Stimulated activated CD4-positive, alpha-beta T cell treated with anti-CD3 and anti-CD28 coated beads, Interleukin-2, amount 100 ng/mL, for 24 hours (primary cell): ENCODE data around the gene BTAF1.
"Not testable (repeated sequence)": the region's sequence is repeated elsewhere in the genome, so short reads cannot be mapped to it uniquely, and the experiment has no call there.

Experiments
- DNase-seq, 2 donors: peaks; one replicate each; pipeline ENCODE4 v3.0.0-alpha.2; 2020

BTAF1 gene

GRCh38 chr10:91923371-91924211 lies at the start of gene BTAF1:
BTAF1 (plus strand) TSS chr10:91923770; CDS start chr10:91924077, 307 bp downstream.
- peak; percentile 91 to 93 for DNase-seq

- DNase-seq, result no peak
Observed at GRCh38 chr10:91875156-91875555, 48.4 kb upstream of the BTAF1 start.

GRCh38 chr10:91875779-91876178 lies 47.8 kb upstream of the BTAF1 start:
- no peak for DNase-seq

GRCh38 chr10:91879515-91880170 lies 43.9 kb upstream of the BTAF1 start:
- DNase-seq, result no peak

GRCh38 chr10:91880310-91880709 lies 43.3 kb upstream of the BTAF1 start:
- DNase-seq, result no peak

GRCh38 chr10:91883549-91884444 lies 39.8 kb upstream of the BTAF1 start:
- no peak for DNase-seq

GRCh38 chr10:91884536-91884935 lies 39.0 kb upstream of the BTAF1 start:
- DNase-seq, result no peak

GRCh38 chr10:91885362-91886079 lies 38.0 kb upstream of the BTAF1 start:
- no peak for DNase-seq

GRCh38 chr10:91886954-91887271 lies 36.7 kb upstream of the BTAF1 start:
- no peak for DNase-seq

GRCh38 chr10:91887272-91888076 lies 36.1 kb upstream of the BTAF1 start:
- peak; percentile 31 to 33 for DNase-seq

- no peak for DNase-seq
Observed at GRCh38 chr10:91891125-91892001, 32.2 kb upstream of the BTAF1 start.

- no peak for DNase-seq
Observed at GRCh38 chr10:91893051-91893450, 30.5 kb upstream of the BTAF1 start.

GRCh38 chr10:91894261-91894685 lies 29.3 kb upstream of the BTAF1 start:
- DNase-seq, result not testable (repeated sequence)

- no peak for DNase-seq
Observed at GRCh38 chr10:91896212-91896756, 27.3 kb upstream of the BTAF1 start.

GRCh38 chr10:91897421-91897820 lies 26.1 kb upstream of the BTAF1 start:
- DNase-seq, result no peak

- DNase-seq, result peak; percentile 45 to 66
Observed at GRCh38 chr10:91901784-91902677, 21.5 kb upstream of the BTAF1 start.

GRCh38 chr10:91907033-91907594 lies 16.5 kb upstream of the BTAF1 start:
- no peak for DNase-seq

- no peak for DNase-seq
Observed at GRCh38 chr10:91907914-91908336, 15.6 kb upstream of the BTAF1 start.
